Activated naive CD8-positive, alpha-beta T cell treated with anti-CD3 and anti-CD28 coated beads for 36 hours (primary cell): ENCODE results near the gene PCSK2. TPM values are rescaled to one million over a fixed set of nuclear protein-coding genes. Genes with fewer than 3 reads are reported as not detected.

Experiments
- DNase-seq: peaks from one replicate; pipeline ENCODE4 v3.0.0; 2021
- H3K27ac Mint-ChIP-seq: one replicate; pipeline ENCODE4 v1.8.0; 2022; ENCODE audit warnings: mild to moderate bottlenecking, moderate library complexity, mixed read lengths
- H3K27me3 Mint-ChIP-seq: one replicate; pipeline ENCODE4 v1.8.0; 2022; ENCODE audit warnings: mild to moderate bottlenecking, mixed read lengths
- H3K36me3 Mint-ChIP-seq: one replicate; pipeline ENCODE4 v1.8.0; 2021; ENCODE audit warnings: mild to moderate bottlenecking, mixed read lengths
- H3K4me1 Mint-ChIP-seq: one replicate; pipeline ENCODE4 v1.8.0; 2021; ENCODE audit warnings: mixed read lengths
- H3K4me3 Mint-ChIP-seq: one replicate; pipeline ENCODE4 v1.8.0; 2022; ENCODE audit warnings: mild to moderate bottlenecking, moderate library complexity, mixed read lengths
- H3K9me3 Mint-ChIP-seq: one replicate; pipeline ENCODE4 v1.8.0; 2022; ENCODE audit warnings: mixed read lengths
- total RNA-seq, 2 experiments: library from RNA; stranded (reverse); gene quantifications; one replicate each; pipeline ENCODE4 v1.2.3, GENCODE V29; 2021

The PCSK2 gene
- total RNA-seq, 2 experiments from 2014 or later, result not detected

DNA sequence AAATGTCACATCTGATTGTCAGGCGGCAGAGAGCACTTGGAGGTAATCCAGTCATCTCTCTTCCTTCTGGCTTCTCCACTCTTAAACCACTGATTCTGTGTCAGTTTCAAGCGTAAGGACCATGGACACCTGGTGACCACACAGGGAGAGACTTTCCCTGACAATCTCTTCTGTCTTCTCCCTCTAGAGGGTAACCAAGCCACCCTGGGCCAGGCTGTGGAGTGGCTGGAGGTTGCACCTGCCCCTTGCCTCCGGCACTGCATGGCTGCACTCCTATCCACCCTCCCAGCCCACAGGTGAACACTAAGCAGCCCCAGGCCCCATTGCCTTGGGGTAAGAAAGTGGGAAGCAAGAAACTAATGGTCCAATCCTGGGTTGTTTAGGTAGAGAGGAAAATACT lies 225.6 kb downstream of the PCSK2 start:
- Mint-ChIP-seq H3K4me3 (no peak overlapping the region), H3K4me1 (no peaks in the 10 kb centered on the region), H3K27me3 (peaks cover 24% of the 10 kb centered on the region), H3K36me3 (no peaks in the 10 kb centered on the region), H3K9me3 (no peaks in the 10 kb centered on the region), H3K27ac (no peak overlapping the region)
- DNase-seq, result no peak

DNA sequence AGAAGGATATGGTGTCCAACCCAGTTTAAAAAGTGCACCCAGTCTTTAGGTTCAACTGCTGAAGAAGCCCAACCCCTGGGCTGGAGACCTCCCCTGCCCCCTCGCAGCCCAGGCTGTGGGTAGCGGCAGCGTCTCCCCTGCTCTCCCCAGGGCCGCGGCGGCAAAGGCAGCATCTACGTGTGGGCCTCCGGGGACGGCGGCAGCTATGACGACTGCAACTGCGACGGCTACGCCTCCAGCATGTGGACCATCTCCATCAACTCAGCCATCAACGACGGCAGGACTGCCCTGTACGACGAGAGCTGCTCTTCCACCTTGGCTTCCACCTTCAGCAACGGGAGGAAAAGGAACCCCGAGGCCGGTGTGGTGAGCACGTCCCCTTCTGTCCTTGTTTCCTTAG lies 226.8 kb downstream of the PCSK2 start:
- Mint-ChIP-seq H3K4me3 (no peak overlapping the region), H3K4me1 (no peaks in the 10 kb centered on the region), H3K27ac (no peak overlapping the region), H3K36me3 (no peaks in the 10 kb centered on the region), H3K27me3 (peaks cover 29% of the 10 kb centered on the region), H3K9me3 (no peaks in the 10 kb centered on the region)
- no peak for DNase-seq

DNA sequence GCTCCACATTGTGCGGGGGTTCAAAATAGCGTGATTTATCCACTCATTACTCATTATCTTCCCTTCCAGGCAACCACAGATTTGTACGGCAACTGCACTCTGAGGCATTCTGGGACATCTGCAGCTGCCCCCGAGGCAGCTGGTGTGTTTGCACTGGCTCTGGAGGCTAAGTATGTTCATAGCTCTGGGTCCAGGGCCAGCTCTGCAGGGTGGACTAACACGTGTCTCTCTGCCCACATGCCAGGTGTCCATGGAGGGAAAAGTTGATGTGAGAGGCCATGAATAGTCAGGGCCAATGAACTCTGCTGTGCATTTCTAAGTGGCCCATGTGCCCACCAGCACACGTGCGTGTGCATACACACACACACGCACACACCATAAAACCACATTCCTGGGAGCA lies 229.4 kb downstream of the PCSK2 start:
- Mint-ChIP-seq H3K4me3 (no peak overlapping the region), H3K36me3 (no peaks in the 10 kb centered on the region), H3K4me1 (peaks cover 3% of the 10 kb centered on the region), H3K27ac (no peak overlapping the region), H3K9me3 (peaks cover 2% of the 10 kb centered on the region), H3K27me3 (peaks cover 24% of the 10 kb centered on the region)
- no peak for DNase-seq

DNA sequence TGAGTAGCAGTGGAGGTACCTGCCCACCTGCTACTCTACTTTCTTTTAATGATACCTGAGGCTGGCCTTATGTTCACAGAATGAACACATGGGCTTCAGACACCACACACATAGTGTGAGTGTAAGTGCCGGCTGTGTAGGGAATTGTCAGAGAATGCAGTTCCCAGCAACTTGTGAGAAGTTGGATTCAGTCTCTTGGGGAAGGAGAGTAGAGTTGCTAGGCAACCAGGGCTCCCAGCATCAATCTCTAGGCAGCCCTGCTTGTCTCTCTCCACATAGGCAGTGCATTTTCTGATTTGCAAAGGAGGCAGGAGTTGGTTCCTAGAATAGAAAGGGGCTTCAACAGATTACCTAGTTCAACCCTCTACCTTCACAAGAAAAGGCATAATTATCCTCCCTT lies 230.2 kb downstream of the PCSK2 start:
- peaks cover 3% of the 10 kb centered on the region for H3K4me1 Mint-ChIP-seq
- H3K4me3 Mint-ChIP-seq, result no peak overlapping the region
- H3K27ac Mint-ChIP-seq, result no peak overlapping the region
- no peak for DNase-seq
- peaks cover 2% of the 10 kb centered on the region for H3K9me3 Mint-ChIP-seq
- H3K36me3 Mint-ChIP-seq, result no peaks in the 10 kb centered on the region
- H3K27me3 Mint-ChIP-seq, result peaks cover 21% of the 10 kb centered on the region

- H3K9me3 Mint-ChIP-seq, result peaks cover 2% of the 10 kb centered on the region
These were observed 230.8 kb downstream of the PCSK2 start for GRCh38 chr20:17457588-17458190.

DNA sequence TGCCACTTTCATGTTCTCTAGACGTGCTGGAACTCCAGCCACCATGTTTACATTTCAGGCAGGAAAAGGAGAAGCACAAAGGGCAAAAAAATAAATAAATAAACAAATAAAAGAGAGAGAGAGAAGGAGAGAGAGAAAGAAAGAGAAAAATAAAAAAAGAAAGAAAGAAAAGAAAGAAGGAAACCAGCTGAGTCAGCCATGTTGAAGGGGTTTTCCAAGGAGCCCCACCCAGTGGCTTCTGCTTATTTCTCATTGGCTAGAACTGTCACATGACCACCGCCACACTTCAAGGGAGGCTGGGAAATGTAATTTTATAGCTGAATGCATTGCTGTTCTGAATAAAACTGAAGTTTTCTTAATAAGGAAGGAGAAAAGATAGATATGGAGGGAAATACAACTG lies 233.3 kb downstream of the PCSK2 start:
- no peak overlapping the region for H3K4me3 Mint-ChIP-seq
- H3K27me3 Mint-ChIP-seq, result peaks cover 17% of the 10 kb centered on the region
- H3K36me3 Mint-ChIP-seq, result no peaks in the 10 kb centered on the region
- peaks cover 2% of the 10 kb centered on the region for H3K9me3 Mint-ChIP-seq
- H3K4me1 Mint-ChIP-seq, result peaks cover 3% of the 10 kb centered on the region
- H3K27ac Mint-ChIP-seq, result no peak overlapping the region
- DNase-seq, result no peak

More at GRCh38 chr20:17457588-17458190, 230.8 kb downstream of the PCSK2 start:
- H3K27ac Mint-ChIP-seq, result no peak overlapping the region
- no peaks in the 10 kb centered on the region for H3K36me3 Mint-ChIP-seq
- no peak overlapping the region for H3K4me3 Mint-ChIP-seq
- H3K4me1 Mint-ChIP-seq, result peaks cover 3% of the 10 kb centered on the region
- no peak for DNase-seq
- peaks cover 21% of the 10 kb centered on the region for H3K27me3 Mint-ChIP-seq

DNA sequence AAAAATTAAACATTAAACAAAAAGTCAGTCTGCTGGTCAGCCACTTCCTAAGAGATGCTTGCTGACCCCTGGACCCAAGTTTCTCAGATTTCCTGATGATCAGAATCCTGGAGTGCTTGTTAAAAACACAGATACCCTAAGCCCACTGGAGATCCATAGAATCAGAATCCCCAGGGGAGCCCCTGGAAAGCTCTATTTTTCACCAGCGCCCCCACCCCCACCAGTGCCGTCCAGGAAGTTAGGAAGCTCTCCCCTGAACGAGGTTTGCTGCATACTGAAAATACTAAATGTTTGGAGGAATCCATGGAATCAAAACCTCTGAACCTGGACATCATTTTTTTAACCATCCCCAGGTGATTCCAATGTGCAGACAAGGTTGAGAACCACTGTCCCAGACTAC lies 235.1 kb downstream of the PCSK2 start:
- peaks cover 3% of the 10 kb centered on the region for H3K4me1 Mint-ChIP-seq
- no peak for DNase-seq
- no peak overlapping the region for H3K27ac Mint-ChIP-seq
- peaks cover 5% of the 10 kb centered on the region for H3K27me3 Mint-ChIP-seq
- H3K4me3 Mint-ChIP-seq, result no peak overlapping the region
- H3K36me3 Mint-ChIP-seq, result no peaks in the 10 kb centered on the region
- peaks cover 2% of the 10 kb centered on the region for H3K9me3 Mint-ChIP-seq

DNA sequence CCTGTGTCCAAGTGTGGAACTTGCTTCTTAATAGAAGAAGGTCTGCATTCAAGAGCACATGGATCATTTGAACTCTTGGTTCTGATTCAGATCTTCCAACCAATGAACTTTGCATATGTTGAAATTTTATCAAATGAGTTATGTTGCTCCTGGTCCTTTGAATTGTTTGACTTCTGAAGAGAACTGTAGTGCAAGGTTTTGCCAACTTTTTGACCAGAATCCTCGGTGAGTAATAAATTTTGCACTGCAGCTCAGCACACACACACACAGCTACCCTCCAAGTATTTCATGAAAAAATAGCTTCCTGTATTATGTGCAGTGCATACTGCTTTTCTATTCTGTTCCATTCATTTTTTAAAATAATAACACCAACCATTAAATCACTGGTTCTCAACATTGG lies 236.9 kb downstream of the PCSK2 start:
- Mint-ChIP-seq H3K27ac (no peak overlapping the region), H3K4me3 (no peak overlapping the region), H3K27me3 (peaks cover 3% of the 10 kb centered on the region), H3K9me3 (peaks cover 2% of the 10 kb centered on the region), H3K4me1 (peaks cover 3% of the 10 kb centered on the region), H3K36me3 (no peaks in the 10 kb centered on the region)
- no peak for DNase-seq

DNA sequence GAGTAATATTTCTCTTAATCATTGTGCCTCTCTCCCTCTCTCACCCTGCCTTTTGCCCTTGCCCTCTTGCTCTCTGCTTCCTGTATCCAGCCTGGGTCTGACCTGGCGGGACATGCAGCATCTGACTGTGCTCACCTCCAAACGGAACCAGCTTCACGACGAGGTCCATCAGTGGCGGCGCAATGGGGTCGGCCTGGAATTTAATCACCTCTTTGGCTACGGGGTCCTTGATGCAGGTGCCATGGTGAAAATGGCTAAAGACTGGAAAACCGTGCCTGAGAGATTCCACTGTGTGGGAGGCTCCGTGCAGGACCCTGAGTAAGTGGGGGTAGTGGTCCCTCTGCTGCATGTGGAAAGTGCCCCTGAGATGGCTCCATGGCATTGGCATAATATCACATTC lies 238.4 kb downstream of the PCSK2 start:
- peaks cover 3% of the 10 kb centered on the region for H3K27me3 Mint-ChIP-seq
- peaks cover 2% of the 10 kb centered on the region for H3K9me3 Mint-ChIP-seq
- no peak for DNase-seq
- H3K27ac Mint-ChIP-seq, result no peak overlapping the region
- H3K4me1 Mint-ChIP-seq, result peaks cover 2% of the 10 kb centered on the region
- H3K4me3 Mint-ChIP-seq, result no peak overlapping the region
- no peaks in the 10 kb centered on the region for H3K36me3 Mint-ChIP-seq

DNA sequence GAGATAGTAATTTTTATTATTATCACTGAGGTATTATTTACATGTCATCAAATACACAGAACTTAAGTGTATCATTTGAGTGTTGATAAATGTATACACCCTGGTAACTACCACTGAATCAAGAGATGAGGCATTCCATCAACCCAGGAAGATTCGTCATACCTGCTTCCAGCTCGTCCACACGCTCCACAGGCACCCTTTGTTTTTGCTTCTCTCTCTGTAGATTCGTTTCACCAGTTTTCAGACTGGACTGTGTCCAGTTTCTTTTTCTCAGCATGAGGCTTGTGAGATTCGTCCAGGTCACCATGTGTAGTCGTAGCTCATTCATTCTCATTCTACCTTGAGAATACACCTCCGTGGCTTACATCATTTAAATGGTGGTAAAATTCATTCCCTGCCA lies 239.8 kb downstream of the PCSK2 start:
- DNase-seq, result no peak
- H3K27ac Mint-ChIP-seq, result no peak overlapping the region
- no peaks in the 10 kb centered on the region for H3K36me3 Mint-ChIP-seq
- H3K9me3 Mint-ChIP-seq, result no peaks in the 10 kb centered on the region
- no peaks in the 10 kb centered on the region for H3K4me1 Mint-ChIP-seq
- no peak overlapping the region for H3K4me3 Mint-ChIP-seq
- H3K27me3 Mint-ChIP-seq, result peaks cover 3% of the 10 kb centered on the region

GRCh38 chr20:17467120-17467655 lies 240.3 kb downstream of the PCSK2 start:
- Mint-ChIP-seq H3K4me3 (no peak overlapping the region), H3K27me3 (peaks cover 3% of the 10 kb centered on the region), H3K9me3 (no peaks in the 10 kb centered on the region), H3K4me1 (no peaks in the 10 kb centered on the region), H3K36me3 (no peaks in the 10 kb centered on the region), H3K27ac (no peak overlapping the region)
- no peak for DNase-seq

DNA sequence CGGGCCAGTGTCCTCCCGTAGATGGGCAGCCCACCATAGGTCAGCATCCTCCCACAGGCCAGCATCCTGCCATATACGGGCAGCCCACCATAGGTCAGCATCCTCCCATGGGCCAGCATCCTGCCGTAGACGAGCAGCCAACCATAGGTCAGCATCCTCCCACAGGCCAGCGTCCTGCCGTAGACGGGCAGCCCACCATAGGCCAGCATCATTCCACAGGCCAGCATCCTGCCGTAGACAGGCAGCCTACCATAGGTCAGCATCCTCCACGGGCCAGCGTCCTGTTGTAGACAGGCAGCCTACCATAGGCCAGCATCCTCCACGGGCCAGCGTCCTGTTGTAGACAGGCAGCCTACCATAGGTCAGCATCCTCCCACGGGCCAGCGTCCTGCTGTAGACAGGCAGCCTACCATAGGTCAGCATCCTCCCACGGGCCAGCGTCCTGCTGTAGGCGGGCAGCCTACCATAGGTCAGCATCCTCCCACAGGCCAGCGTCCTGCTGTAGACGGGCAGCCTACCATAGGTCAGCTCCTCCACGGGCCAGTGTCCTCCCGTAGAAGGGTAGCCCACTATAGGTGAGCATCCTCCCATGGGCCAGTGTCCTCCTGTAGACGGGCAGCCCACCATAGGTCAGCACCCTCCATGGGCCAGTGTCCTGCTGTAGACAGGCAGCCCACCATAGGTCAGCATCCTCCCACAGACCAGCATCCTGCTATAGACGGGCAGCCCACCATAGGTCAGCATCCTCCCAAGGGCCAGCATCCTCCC lies 241.4 kb downstream of the PCSK2 start:
- DNase-seq, result no peak
- Mint-ChIP-seq H3K4me1 (no peaks in the 10 kb centered on the region), H3K4me3 (no peak overlapping the region), H3K27me3 (peaks cover 3% of the 10 kb centered on the region), H3K36me3 (no peaks in the 10 kb centered on the region), H3K27ac (no peak overlapping the region), H3K9me3 (no peaks in the 10 kb centered on the region)

- no peak for DNase-seq
- Mint-ChIP-seq H3K4me3 (no peak overlapping the region), H3K9me3 (no peaks in the 10 kb centered on the region), H3K36me3 (no peaks in the 10 kb centered on the region), H3K27ac (no peak overlapping the region), H3K4me1 (no peaks in the 10 kb centered on the region), H3K27me3 (peaks cover 3% of the 10 kb centered on the region)
These were observed 242.6 kb downstream of the PCSK2 start for GRCh38 chr20:17469246-17470030.

DNA sequence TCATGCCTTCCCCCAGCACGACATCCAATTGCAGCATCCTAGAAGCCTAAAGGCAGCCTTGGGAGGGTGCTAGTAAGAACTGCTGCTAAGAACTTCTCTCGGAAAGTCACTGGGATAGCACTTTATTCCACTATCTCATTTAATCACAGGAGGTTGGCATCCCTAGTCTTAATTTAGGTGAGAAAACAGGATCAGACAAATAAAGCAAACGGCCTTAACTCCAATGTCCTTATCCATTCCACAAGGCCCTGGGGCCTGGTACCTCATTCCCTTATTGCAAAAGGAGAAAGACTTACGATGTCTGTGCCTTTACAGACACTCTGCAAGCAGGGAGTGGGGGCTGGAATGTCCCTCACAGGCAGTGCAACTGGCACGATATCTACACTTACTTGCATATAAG lies 243.7 kb downstream of the PCSK2 start:
- no peaks in the 10 kb centered on the region for H3K9me3 Mint-ChIP-seq
- H3K27ac Mint-ChIP-seq, result no peak overlapping the region
- DNase-seq, result no peak
- no peak overlapping the region for H3K4me3 Mint-ChIP-seq
- H3K27me3 Mint-ChIP-seq, result peaks cover 3% of the 10 kb centered on the region
- H3K36me3 Mint-ChIP-seq, result no peaks in the 10 kb centered on the region
- no peaks in the 10 kb centered on the region for H3K4me1 Mint-ChIP-seq

GRCh38 chr20:17470973-17471372 lies 244.1 kb downstream of the PCSK2 start:
- H3K27me3 Mint-ChIP-seq, result peaks cover 3% of the 10 kb centered on the region
- H3K4me1 Mint-ChIP-seq, result no peaks in the 10 kb centered on the region
- H3K9me3 Mint-ChIP-seq, result no peaks in the 10 kb centered on the region
- no peak overlapping the region for H3K27ac Mint-ChIP-seq
- DNase-seq, result no peak
- no peaks in the 10 kb centered on the region for H3K36me3 Mint-ChIP-seq
- no peak overlapping the region for H3K4me3 Mint-ChIP-seq
